Measurements from ENCODE around the gene TTC19.

GRCh38 chr17:16002708-16003260, 3.2 kb downstream of the TTC19 start:
- TF ChIP-seq POLR2A (IDR thresholded peaks at IDR 0.05), result no peak
- TF ChIP-seq, protein P1, sequence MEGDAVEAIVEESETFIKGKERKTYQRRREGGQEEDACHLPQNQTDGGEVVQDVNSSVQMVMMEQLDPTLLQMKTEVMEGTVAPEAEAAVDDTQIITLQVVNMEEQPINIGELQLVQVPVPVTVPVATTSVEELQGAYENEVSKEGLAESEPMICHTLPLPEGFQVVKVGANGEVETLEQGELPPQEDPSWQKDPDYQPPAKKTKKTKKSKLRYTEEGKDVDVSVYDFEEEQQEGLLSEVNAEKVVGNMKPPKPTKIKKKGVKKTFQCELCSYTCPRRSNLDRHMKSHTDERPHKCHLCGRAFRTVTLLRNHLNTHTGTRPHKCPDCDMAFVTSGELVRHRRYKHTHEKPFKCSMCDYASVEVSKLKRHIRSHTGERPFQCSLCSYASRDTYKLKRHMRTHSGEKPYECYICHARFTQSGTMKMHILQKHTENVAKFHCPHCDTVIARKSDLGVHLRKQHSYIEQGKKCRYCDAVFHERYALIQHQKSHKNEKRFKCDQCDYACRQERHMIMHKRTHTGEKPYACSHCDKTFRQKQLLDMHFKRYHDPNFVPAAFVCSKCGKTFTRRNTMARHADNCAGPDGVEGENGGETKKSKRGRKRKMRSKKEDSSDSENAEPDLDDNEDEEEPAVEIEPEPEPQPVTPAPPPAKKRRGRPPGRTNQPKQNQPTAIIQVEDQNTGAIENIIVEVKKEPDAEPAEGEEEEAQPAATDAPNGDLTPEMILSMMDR (IDR thresholded peaks at IDR 0.05), result no peak
